Adrenal gland (tissue), 12 donors: ENCODE data around the gene ZNF425. TPM values are rescaled to one million over a fixed set of nuclear protein-coding genes. Genes with fewer than 3 reads are reported as not detected.

Experiments used
- DNase-seq, 7 donors: peaks; one replicate each; pipeline ENCODE4 v3.0.0-alpha.2; 2019 to 2020
- H3K27ac ChIP-seq, 5 donors: fragments of 200-600 bp; sonication (generic) in 4 of 5; 1 replicate in 3 of 5; 2 replicates in 2 of 5; pipeline versions ENCODE4 v1.5.1 to v1.8.0; 2016 to 2020; ENCODE audit warnings: mild to moderate bottlenecking in 1 of 5
- H3K27me3 ChIP-seq: fragments of 200-600 bp; 2 replicates; pipeline ENCODE4 v1.8.0; 2021
- H3K36me3 ChIP-seq, 2 donors: fragments of 200-600 bp; replicated peaks in 1 of 2; 1 replicate in 1 of 2; 2 replicates in 1 of 2; pipeline versions ENCODE4 v1.5.1 to v1.8.0; 2018 to 2022
- H3K4me1 ChIP-seq, 2 donors: fragments of 200-600 bp; replicated peaks in 1 of 2; 1 replicate in 1 of 2; 2 replicates in 1 of 2; pipeline versions ENCODE4 v1.5.1 to v1.8.0; 2018 to 2021
- H3K4me3 ChIP-seq, 4 donors: fragments of 200-600 bp; sonication (generic) in 3 of 4; one replicate each; pipeline ENCODE4 v1.5.1; 2016 to 2018
- H3K9me3 ChIP-seq, 3 donors: fragments of 200-600 bp; sonication (generic) in 1 of 3; replicated peaks in 1 of 3; 1 replicate in 2 of 3; 2 replicates in 1 of 3; pipeline versions ENCODE4 v1.5.1 to v1.8.0; 2016 to 2021
- POLR2A ChIP-seq, 2 donors: fragments of 450-650 bp; IDR thresholded peaks; one replicate each; pipeline ENCODE4 v1.6.1; 2017; ENCODE audit warnings: antibody characterized with exemption in 2 of 2, mild to moderate bottlenecking in 2 of 2, moderate library complexity in 1 of 2
- WGBS, 4 donors: extraction: QIAGEN DNeasy Blood & Tissue Kit in 2 of 4; methylation state at CpG; one replicate each; pipeline versions ENCODE4 v1.1.5 to v1.1.7; 2013 to 2017; 5-methylcytosine and 5-hydroxymethylcytosine counted together
- intact Hi-C, 2 donors: fragments of 100-400 bp; cut with DNase I; formaldehyde crosslinking; loops; one replicate each; pipeline versions ENCODE4 v1.14.1 to v1.15.0; 2022 to 2023
- polyA plus RNA-seq, 3 donors: library from polyadenylated mRNA; stranded (reverse); fragments of 200-250 nt in 2 of 3; fragments of 350-450 nt in 1 of 3; fragmentation: Illumina TruSeq in 1 of 3; extraction: RNeasy Lipid Tissue Mini Kit (QIAGEN cat#74804) in 1 of 3; gene quantifications; one replicate each; pipeline ENCODE4 v1.2.3, GENCODE V29; 2013 to 2014
- total RNA-seq, 9 donors: library from RNA; depleted of rRNA in 4 of 9; stranded (reverse); fragments of >200 nt in 4 of 9; fragments of 120-200 nt in 1 of 9; fragmentation: NEBNext Ultra II Directional in 1 of 9; extraction: Animal tissue kit (Norgen Biotek cat#: 25700) in 1 of 9; gene quantifications; one replicate each; pipeline versions ENCODE4 v1.1.0 to v1.2.4, GENCODE V29; 2013 to 2023
- TF ChIP-seq, protein P1 (sequence below), 6 experiments: fragments of 450-650 bp in 4 of 6; fragments of 200-600 bp in 2 of 6; sonication (generic) in 1 of 6; IDR thresholded peaks; 1 replicate in 5 of 6; 2 replicates in 1 of 6; pipeline versions ENCODE4 v1.5.1 to v1.8.0; 2016 to 2021; ENCODE audit warnings: antibody characterized with exemption in 6 of 6, mild to moderate bottlenecking in 2 of 6, moderate library complexity in 1 of 6
- donor health status: healthy with polysubstance abuse.
- donor health status: Bipolar disorder and iron deficiency.
- donor health status: DM: yes; HTN: yes; CAD: no.
- donor health status: DM: no; HTN: no; CAD: no.
- donor health status: DM: no; HTN: no; CAD: no.
- donor health status: DM: yes; HTN: yes; CAD: no.

Gene ZNF425
- total and polyA plus RNA-seq, 12 donors = 0.36 to 3.1 (median 1.5) TPM

GRCh38 chr7:149171892-149172533, 45.9 kb upstream of the ZNF425 start:
- H3K9me3 ChIP-seq = no peaks in the 10 kb centered on the region
- no peak overlapping the region for H3K27ac ChIP-seq
- H3K4me3 ChIP-seq = no peak overlapping the region
- peaks cover 0 to 67% of the 10 kb centered on the region in 2 donors for H3K36me3 ChIP-seq
- 77 to 92% (median 84%) methylated on average over 8 to 9 of the region's 9 CpGs for WGBS, 4 donors
- intact Hi-C loops = no loop called here
- DNase-seq = no peak
- TF ChIP-seq, protein P1, sequence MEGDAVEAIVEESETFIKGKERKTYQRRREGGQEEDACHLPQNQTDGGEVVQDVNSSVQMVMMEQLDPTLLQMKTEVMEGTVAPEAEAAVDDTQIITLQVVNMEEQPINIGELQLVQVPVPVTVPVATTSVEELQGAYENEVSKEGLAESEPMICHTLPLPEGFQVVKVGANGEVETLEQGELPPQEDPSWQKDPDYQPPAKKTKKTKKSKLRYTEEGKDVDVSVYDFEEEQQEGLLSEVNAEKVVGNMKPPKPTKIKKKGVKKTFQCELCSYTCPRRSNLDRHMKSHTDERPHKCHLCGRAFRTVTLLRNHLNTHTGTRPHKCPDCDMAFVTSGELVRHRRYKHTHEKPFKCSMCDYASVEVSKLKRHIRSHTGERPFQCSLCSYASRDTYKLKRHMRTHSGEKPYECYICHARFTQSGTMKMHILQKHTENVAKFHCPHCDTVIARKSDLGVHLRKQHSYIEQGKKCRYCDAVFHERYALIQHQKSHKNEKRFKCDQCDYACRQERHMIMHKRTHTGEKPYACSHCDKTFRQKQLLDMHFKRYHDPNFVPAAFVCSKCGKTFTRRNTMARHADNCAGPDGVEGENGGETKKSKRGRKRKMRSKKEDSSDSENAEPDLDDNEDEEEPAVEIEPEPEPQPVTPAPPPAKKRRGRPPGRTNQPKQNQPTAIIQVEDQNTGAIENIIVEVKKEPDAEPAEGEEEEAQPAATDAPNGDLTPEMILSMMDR (IDR thresholded peaks at IDR 0.05) = no peak
- no peak for TF ChIP-seq POLR2A (IDR thresholded peaks at IDR 0.05)
- no peaks in the 10 kb centered on the region for H3K4me1 ChIP-seq
- no peaks in the 10 kb centered on the region for H3K27me3 ChIP-seq

DNA sequence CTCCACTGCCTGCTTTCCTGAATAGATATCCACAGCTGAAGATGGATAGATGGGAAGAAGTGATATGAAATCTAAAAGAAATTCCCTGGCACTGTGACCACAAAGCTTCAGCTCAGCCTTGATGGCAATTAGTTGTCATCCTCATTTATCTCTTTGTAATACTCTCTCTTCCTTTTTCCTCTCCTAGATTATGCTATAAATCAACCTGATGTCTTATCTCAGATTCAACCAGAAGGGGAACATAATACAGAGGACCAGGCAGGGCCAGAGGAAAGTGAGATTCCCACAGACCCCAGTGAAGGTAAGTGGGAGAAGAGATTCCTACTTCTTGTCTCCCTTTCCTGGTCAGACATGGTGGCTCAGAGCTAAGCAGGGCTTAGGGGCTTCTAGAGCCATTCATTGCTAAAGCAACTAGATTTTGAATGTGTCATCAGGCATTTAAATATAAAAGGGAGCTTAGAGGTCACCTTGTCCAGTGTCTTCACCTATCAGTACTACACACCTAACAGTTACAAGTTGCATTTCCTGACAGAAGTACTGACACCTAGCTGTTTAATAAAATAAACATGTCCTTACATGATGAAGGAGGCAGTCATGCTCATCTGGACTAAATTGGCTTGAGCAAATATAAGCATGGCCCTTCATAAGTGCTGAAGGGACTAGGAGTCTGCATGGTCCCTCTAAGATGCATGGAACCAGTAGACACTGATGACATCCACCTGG, 40.7 kb upstream of the ZNF425 start:
- H3K36me3 ChIP-seq = peaks cover 0 to 61% of the 10 kb centered on the region in 2 donors
- no peak for DNase-seq
- intact Hi-C loops = no loop called here
- TF ChIP-seq, protein P1 (IDR thresholded peaks at IDR 0.05) = no peak
- no peak for TF ChIP-seq POLR2A (IDR thresholded peaks at IDR 0.05)
- no peak overlapping the region for H3K27ac ChIP-seq
- no peaks in the 10 kb centered on the region for H3K27me3 ChIP-seq
- H3K4me1 ChIP-seq = no peaks in the 10 kb centered on the region
- no peak overlapping the region for H3K4me3 ChIP-seq
- H3K9me3 ChIP-seq = no peaks in the 10 kb centered on the region

GRCh38 chr7:149166142-149166541, 40.0 kb upstream of the ZNF425 start:
- Histone ChIP-seq H3K36me3 (peaks cover 0 to 55% of the 10 kb centered on the region in 2 donors), H3K27ac (no peak overlapping the region), H3K27me3 (no peaks in the 10 kb centered on the region), H3K9me3 (no peaks in the 10 kb centered on the region), H3K4me1 (peaks cover 0 to 2% of the 10 kb centered on the region in 2 donors), H3K4me3 (no peak overlapping the region)
- intact Hi-C loops = no loop called here
- DNase-seq = no peak
- 72 to 86% (median 78%) methylated on average over 1 of the region's 1 CpG for WGBS, 4 donors
- TF ChIP-seq POLR2A (IDR thresholded peaks at IDR 0.05) = no peak
- TF ChIP-seq, protein P1 (IDR thresholded peaks at IDR 0.05) = no peak

- no peaks in the 10 kb centered on the region for H3K27me3 ChIP-seq
- no peak overlapping the region for H3K4me3 ChIP-seq
- intact Hi-C loops = no loop called here
- no peaks in the 10 kb centered on the region for H3K9me3 ChIP-seq
- peaks cover 0 to 18% of the 10 kb centered on the region in 2 donors for H3K36me3 ChIP-seq
- H3K27ac ChIP-seq = no peak overlapping the region
- no peak for DNase-seq
- peaks cover 0 to 4% of the 10 kb centered on the region in 2 donors for H3K4me1 ChIP-seq
- TF ChIP-seq, protein P1 (IDR thresholded peaks at IDR 0.05) = no peak
- no peak for TF ChIP-seq POLR2A (IDR thresholded peaks at IDR 0.05)
- WGBS, 4 donors = 53 to 70% (median 63%) methylated on average over 5 of the region's 5 CpGs
Observed at GRCh38 chr7:149161241-149161848, 35.2 kb upstream of the ZNF425 start.
